DOHH2 (cell line): ENCODE data around the gene SMARCAL1.
"Not testable (repeated sequence)": the region's sequence is repeated elsewhere in the genome, so short reads cannot be mapped to it uniquely, and the experiment has no call there.

Experiments used
- CTCF ChIP-seq: fragments of 200-600 bp; sonication (generic); IDR thresholded peaks from one replicate; pipeline ENCODE4 v1.5.1; 2014; ENCODE audit warnings: antibody characterized with exemption, mild to moderate bottlenecking, low read depth, low read length; ENCODE audit not compliant: poor library complexity, severe bottlenecking
- EZH2phosphoT487 ChIP-seq: fragments of 200-600 bp; sonication (generic); IDR thresholded peaks from 2 replicates; pipeline ENCODE4 v1.6.1; 2017; ENCODE audit warnings: borderline replicate concordance, mild to moderate bottlenecking, antibody characterized with exemption, low read length, moderate library complexity, mixed read lengths

DNA sequence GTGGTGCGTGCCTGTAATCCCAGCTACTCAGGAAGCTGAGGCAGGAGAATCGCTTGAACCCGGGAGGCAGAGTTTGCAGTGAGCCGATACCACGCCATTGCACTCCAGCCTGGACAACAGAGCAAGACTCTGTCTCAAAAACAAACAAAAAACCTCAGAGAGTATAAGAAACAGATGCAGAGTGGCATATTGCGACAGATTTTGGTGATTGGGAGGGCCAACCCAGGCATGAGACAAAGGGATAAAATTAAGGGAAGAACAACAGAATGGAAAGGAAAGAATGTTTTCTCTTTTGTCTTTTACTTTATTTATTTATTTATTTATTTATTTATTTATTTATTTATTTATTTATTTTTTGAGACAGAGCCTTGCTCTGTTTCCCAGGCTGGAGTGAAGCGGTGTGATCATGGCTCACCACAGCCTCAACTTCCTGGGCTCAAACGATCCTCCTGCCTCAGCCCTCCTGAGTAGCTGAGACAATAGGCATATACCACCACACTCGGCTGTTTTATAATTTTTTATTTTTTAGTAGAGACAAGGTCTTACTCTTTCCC lies 106.4 kb downstream of the SMARCAL1 start:
- TF ChIP-seq CTCF, EZH2phosphoT487: not testable (repeated sequence)
